CD4-positive, alpha-beta T cell treated with Interleukin-1 beta for 1 hour (primary cell): Measurements from ENCODE around the gene KATNAL2.

ENCODE experiments used
- DNase-seq, 2 donors: peaks; one replicate each; pipeline ENCODE4 v3.0.0-alpha.2; 2020 to 2022

Gene KATNAL2

DNA sequence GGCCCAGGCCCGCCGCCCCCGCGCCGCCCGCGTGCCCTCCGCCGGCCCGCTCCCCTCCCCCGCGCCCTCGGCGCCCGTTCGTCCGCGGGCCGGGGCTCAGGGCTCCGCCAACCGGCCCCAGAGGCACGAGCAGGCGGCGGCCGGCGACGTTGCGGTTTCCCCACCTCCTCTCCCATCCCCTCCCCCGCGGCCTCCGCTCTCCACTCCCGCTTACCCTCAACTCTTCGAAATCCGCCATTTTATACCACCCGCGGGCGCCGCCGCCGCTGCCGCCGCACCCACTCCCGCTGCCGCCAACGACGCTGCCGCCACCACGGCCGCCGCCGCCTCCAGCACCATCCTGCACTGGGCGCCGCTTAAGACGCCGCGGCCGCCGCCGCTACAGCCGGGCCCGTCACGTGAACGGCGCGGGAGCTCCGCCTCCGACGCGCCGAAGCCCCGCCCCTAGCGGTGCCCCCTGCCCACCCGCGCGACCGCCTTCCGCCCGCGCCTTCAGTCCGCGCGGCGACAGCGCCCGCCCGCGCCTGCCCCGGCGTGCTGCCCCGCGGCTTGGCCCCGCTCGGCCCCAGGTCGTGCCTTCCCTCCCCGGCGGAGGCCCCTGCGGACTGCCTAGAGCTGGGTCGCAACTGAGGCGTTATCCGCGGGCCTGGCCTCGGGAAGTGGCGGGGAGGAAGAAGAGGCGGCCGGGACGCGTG is at the start of gene KATNAL2, which contains the start of gene PIAS2:
KATNAL2 (plus strand) TSS at position 495 of the 695 bp plus-strand sequence. CDS start 29,271 bp downstream, outside the sequence.
PIAS2 (minus strand) TSS at position 400 of the 695 bp plus-strand sequence; CDS start at position 238, 162 bp downstream.
- peak; percentile 82 to 84 for DNase-seq

GRCh38 chr18:46868169-46868921 is 49.1 kb upstream of the KATNAL2 start:
- no peak for DNase-seq

DNA sequence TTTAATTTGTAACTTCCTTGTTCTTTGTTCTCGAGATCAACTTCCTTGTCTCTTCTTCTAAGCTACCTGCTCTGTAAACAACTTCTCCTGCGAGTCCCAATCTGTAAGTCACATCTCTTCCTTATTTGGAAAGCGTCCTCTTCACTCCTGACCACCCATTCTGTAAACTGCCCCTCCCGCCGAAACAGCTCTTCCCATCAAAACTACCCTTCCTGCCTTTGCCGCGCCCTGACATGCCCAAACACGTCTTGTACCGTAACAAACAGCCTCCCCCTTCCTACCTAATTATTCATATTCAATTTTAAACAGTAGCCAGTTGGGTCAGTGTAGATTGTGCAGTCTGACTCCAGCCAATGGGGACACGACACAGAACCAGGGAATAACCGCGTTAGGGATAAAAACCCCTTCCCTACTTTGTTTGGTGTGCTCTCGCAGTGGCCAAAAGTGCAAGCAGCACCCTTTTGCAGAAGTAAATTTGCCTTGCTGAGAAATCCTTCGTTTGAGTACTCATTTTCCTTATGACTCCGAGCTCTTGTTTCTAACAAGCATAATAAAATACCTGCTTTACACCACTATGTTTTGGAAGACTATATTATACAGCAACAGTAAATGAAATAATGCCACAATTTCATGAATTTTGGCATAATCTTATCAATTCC is 39.9 kb upstream of the KATNAL2 start:
- DNase-seq: no peak

DNA sequence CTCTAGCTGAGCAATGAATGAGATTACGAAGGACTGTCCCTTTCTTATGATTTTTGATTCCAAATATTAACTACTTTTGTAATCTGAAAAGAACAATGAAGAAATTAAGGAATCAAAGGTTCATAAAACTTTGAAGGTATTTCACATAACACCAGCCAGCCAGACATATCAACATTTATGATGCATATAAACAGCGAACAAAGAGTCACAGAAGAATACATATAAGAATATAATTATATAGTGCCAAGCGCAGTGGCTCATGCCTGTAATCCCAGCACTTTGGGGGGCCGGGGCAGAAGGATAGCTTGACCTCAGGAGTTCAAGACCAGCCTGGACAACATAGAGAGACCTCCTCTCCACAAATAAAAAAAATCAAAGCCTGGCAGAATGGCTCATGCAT is 34.2 kb upstream of the KATNAL2 start:
- DNase-seq: no peak

DNA sequence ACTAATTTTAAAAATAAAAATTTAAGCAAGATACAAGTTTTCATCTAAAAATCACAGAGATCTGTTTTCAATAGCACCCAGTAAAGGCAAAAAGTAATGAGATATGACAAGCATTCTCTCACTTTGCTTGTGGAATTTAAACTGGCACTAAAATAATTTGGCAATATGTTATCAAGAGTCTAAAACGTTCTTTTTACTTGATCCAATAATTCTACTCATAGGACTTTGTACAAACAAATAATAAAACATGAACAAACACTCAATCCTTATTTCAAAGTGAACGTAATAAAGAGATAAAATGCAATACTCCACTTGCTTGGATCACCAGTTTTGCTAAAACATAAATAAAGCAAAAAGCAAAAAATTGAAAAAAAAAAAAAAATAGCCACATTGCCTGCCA is 30.5 kb upstream of the KATNAL2 start:
- DNase-seq: no peak

- no peak for DNase-seq
These were observed 28.4 kb upstream of the KATNAL2 start for GRCh38 chr18:46888965-46889364.

GRCh38 chr18:46891742-46892214 is 25.6 kb upstream of the KATNAL2 start:
- DNase-seq: no peak

- DNase-seq: no peak
These were observed 24.6 kb upstream of the KATNAL2 start for GRCh38 chr18:46892842-46893241.

DNA sequence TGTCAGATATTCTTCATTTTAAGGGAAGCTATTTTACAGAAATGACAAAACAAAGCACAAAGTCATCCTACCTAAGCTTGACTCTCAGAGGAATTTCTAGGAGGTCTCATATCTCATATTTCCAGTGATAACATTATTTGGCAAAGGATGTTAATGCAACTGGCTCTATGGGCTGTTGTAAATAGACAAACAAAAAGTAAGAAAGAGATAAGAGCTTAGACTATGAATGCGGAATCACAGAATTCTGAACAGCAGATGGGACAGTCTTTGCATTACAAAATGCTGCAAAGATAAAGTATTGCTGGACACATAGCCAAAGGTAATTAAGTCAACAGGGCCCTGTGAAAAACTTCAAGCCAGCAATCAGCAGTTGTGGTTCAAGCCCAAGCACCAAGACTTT is 24.0 kb upstream of the KATNAL2 start:
- no peak for DNase-seq

DNA sequence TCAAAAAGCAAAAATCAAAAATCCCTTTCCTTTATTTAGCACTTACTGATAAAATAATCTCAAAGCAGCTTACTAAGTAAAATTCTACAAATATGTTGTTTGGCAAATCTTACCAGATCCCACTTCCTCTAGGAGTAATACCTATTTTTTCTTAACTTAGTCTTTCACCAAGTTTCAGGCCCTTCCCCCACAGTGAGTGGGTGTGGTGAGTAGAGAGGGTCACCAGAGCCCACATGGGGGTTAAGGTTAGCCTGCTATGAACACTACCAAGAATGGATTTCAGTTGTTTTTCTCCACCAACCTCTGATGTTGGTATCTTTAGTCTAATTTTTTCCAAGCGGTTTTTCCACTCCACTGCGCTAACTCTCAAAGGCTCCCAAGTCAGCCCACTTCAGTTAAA is 23.3 kb upstream of the KATNAL2 start:
- DNase-seq: no peak

GRCh38 chr18:46899274-46899948 is 18.0 kb upstream of the KATNAL2 start:
- DNase-seq: no peak

GRCh38 chr18:46903406-46903805 is 14.0 kb upstream of the KATNAL2 start:
- no peak for DNase-seq

GRCh38 chr18:46909497-46909896 is 7.9 kb upstream of the KATNAL2 start:
- DNase-seq: no peak

GRCh38 chr18:46910856-46911255 is 6.5 kb upstream of the KATNAL2 start:
- no peak for DNase-seq

DNA sequence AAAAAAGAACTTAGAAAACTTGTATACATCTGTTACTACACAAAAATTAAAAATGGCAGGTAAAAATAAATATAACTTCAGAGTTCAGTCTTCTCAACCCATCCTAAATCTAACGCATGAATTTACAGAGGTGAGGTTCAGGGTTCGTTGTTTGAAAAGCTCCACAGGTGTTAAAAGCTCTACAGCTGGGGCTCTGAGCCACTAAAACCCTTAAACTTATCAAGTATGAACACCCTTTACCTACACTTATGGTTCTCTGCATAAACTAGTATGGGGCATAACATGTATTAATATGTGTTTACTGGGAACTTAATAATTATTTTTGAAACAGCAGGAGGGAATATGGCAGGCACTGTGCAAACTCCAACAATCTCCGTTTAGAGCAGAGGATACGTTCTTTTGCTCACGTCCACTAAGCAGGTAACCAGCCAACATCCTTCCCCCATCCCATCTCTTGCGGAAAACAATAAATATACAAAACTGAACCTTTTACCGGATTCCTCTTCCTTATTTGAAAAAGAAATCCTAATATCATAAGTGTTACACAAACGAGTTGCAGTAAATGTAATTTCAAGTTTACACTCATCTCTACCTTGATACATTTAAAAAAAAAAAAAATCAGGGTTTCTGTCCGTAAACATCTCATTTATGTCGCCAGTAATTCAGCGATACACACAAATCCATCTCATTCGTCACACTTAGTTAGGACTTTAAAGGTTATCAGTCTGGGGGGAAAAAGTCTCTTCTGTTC is 1.4 kb upstream of the KATNAL2 start:
- DNase-seq: no peak

DNA sequence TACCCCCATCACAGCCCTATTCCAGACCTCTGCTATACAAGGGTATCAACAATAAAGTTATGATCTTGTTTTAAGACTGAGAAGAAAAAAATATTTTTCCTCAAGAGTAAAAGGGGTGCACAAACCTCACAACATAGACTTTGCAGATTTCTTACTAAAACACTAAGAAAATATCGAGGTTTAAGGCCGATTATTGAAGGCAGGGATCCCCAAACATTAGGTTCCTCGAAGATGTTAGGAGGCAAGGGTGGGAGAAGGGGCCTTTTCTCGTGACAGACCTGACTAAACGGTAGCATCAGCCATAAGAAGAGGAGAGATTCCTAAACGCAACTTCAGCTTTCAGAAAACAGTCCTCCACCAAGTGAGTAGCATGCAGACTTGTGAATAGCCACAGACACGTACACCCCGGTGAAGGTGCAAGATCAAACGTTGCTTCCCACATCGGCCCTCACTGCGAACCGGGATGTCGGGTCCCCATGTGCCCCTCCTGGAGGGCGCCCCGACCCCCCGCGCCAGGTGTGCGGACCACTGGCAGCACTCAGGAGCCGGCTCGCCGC is 773 bp upstream of the KATNAL2 start:
- peak in 1 of 2 donors; percentile 33 for DNase-seq

DNA sequence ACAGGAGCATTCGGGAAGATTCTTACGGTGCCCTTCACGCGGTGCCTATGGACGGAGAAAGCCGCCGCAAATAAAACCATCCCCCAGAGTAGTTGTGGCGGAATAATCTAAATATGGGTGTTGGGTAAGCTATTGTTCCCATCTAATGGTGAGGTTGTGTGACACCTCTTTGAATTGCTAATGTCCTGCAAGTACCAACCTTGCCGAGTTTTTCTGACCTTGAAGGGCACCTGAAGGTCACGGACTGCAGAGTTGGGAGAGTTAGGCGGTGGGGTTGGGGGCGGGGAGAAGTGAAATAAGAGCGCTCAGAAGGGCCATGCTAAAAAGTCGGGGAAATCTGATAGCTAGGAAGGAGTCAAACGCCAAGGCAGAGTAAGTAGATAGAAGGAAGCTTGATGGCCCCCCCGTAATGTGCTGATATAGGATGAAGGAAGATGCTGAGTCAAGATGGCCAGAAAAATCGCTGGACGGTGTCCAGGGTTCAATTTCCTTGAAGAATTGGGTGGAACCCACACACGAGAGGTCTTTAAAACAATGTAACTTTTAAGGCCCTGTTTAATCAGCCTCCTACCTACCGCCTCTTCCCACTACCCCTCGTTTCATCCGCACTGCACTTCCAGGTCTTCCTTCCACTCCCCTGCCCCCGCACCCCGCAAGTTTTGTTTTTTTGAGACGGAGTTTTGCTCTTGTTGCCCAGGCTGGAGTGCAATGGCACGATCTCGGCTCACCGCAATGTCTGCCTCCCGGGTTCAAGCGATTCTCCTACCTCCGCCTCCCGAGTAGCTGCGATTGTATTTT is 600 bp downstream of the KATNAL2 start:
- DNase-seq: peak in 1 of 2 donors; percentile 1

DNA sequence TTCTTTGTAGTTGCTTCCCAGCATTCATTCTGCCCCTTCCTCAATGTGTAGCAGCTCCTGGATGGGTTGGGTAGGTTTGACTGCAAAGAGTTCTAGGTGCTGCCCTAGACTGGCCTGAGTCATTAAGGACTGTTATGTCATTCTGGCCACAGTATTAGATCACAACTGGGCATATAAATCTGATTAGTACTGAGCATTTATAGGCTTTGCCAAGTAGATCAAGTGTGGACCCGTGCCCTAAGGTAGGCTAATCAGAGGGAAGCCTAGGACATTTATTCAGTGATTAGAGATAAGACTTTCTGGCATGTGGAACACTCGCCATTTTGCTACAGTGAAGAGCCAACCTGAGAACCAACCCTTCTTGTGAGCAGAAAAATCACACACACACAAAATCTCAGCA is 2.7 kb downstream of the KATNAL2 start:
- DNase-seq: no peak

GRCh38 chr18:46920653-46921052 is 3.3 kb downstream of the KATNAL2 start:
- no peak for DNase-seq

- no peak for DNase-seq
These were observed 22.0 kb downstream of the KATNAL2 start for GRCh38 chr18:46939337-46939963.
